Posterior cingulate gyrus (tissue), 11 donors: ENCODE results near the gene RTF2.
A peak's percentile ranks its signal among the peaks of the same experiment; 100 is the strongest.

Experiments used
- DNase-seq, 10 donors: peaks; one replicate each; pipeline versions ENCODE4 v3.0.0 to v3.0.0-alpha.2; 2020 to 2021; ENCODE audit warnings: mixed read lengths in 3 of 10
- intact Hi-C: fragments of 100-400 bp; cut with DNase I; formaldehyde crosslinking; loops from one replicate; pipeline ENCODE4 v1.15.1; 2023

RTF2 gene

GRCh38 chr20:56468316-56469076 is at the start of gene RTF2:
TSS of gene RTF2 (plus strand) at chr20:56468627. CDS start at chr20:56468698, 71 bp downstream.
- intact Hi-C loops, result loop anchor here (2.0 to 5.0 kb wide), 2 partner anchors 76 to 884 kb away; partner anchors contain the start of genes AURKA, CSTF1 and RAE1
- peak; percentile 89 to 99 (median 94) for DNase-seq

- no peak for DNase-seq
- intact Hi-C loops, result no loop called here
Observed at GRCh38 chr20:56420028-56420427, 48.4 kb upstream of the RTF2 start.

- intact Hi-C loops, result no loop called here
- peak in 1 of 10 donors; percentile 49 for DNase-seq
Observed at GRCh38 chr20:56420940-56421688, 47.3 kb upstream of the RTF2 start.

GRCh38 chr20:56422076-56422823 is 46.2 kb upstream of the RTF2 start:
- no peak for DNase-seq
- intact Hi-C loops, result no loop called here

DNA sequence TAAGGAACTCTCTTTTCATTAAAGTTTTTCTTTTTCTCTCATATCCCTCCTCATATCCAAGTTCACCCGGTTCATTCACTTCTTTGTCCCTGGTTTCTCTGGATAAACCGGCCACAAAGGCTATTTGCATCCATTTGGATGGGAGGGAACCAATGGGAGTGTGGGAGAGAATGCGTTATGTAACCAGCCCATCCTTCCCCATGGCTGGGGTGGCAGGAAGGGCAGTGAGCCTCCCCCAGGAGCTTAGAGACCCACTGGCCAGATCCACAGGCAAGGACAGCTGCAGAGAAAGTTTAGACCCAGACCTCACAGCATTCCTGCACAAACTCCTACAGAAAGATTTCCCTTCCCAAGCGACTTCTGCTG is 45.6 kb upstream of the RTF2 start:
- intact Hi-C loops, result no loop called here
- no peak for DNase-seq

DNA sequence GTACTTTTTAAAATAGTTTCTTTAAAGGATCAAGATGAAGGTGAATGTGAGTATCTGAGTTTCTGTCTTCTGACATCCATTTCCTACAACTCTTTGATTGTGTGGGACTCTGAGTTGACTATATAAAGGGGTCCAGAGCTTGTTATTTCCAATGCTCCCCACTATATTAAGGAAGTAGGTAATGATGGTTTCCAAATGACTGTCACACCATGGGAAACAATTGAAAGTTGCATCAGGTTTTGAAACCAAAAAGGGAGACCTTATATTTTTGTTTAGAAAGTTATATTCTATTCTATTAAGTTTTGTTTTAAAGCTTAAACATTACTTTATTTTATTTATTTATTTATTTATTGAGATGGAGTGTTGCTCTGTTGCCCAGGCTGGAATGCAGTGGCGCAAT is 45.2 kb upstream of the RTF2 start:
- DNase-seq, result no peak
- intact Hi-C loops, result no loop called here

DNA sequence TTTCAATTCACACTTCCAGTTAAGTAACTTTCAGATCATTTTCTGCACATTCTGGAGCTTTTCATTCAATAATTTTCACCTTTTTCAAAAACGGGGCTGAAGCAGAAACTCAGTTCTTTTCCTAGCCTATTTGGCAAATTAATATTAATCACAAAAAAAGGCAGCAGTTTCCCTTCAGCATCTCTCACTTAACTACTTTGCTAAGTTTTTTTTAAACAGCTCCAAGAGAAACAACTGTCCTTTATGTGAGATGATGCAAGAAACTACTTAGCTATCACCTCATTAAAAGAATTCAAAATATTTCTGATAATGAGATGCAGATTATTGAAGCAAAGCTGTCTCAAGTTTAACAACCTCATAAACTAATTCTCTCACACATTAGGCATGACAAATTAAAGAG is 44.5 kb upstream of the RTF2 start:
- no peak for DNase-seq
- intact Hi-C loops, result no loop called here

DNA sequence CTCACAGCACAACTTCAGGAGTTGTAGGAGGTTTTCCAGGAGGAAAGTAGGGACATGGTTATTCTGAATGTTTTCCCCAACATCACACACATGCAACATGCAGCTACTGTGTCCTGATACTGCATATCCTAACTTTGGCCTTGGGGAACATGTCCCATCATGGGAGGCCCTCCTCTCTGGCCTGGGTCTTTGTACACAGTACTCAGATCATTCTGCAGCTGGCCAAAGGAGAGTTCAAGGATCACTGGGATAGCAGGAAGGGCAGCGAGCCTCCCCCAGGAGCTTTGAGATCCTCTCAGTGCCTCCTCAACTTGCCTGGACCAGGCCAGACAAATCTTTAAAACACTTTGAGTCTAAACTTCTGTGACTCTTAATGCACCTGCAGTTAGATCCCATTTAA is 43.5 kb upstream of the RTF2 start:
- intact Hi-C loops, result no loop called here
- DNase-seq, result no peak

DNA sequence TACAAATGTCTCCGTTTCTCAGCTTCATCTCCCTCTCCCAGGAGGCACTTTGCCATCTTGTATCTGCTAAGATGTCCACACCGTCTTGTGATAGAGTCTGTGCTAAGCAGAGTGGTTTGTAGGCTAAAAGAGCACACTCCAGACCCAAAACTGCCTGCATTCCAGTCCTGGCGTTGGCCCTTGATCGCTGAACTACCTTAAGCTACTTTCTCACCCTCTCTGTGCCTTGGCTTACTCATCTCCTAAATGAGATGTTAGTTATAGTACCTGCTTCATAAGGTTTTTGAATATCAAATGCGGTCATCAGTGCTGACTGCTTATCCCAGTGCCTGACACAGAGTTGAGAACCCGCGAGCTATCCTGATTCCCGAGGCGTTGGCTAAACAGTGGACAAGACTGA is 42.4 kb upstream of the RTF2 start:
- intact Hi-C loops, result no loop called here
- no peak for DNase-seq

GRCh38 chr20:56426926-56427325 is 41.5 kb upstream of the RTF2 start:
- intact Hi-C loops, result no loop called here
- DNase-seq, result no peak

- intact Hi-C loops, result no loop called here
- no peak for DNase-seq
Observed at GRCh38 chr20:56427797-56428196, 40.6 kb upstream of the RTF2 start.

GRCh38 chr20:56428410-56428809 is 40.0 kb upstream of the RTF2 start:
- no peak for DNase-seq
- intact Hi-C loops, result no loop called here

DNA sequence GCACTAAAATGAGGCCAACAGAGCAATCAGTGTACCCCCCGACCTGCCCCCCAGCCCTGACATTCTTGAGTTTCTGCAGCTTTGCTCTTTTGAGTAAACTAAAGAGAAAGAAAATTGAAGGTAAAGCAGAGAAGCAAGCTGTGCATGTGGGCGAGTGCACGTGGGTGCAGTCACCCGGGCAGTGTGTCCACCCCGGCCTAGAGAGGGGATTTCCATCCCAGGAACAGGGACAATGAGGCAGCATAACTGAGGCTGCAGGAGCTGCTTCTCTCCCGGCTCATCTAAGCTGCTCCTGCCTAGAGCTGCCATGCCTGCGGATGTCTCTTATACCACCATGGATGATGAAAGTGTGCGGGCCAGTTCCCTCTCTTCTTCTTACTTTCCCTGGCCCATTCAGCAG is 39.5 kb upstream of the RTF2 start:
- intact Hi-C loops, result no loop called here
- DNase-seq, result no peak

GRCh38 chr20:56429502-56429901 is 38.9 kb upstream of the RTF2 start:
- intact Hi-C loops, result no loop called here

GRCh38 chr20:56429941-56430340 is 38.5 kb upstream of the RTF2 start:
- no peak for DNase-seq
- intact Hi-C loops, result no loop called here

More at GRCh38 chr20:56429502-56429901, 38.9 kb upstream of the RTF2 start:
- DNase-seq, result no peak

- intact Hi-C loops, result no loop called here
- DNase-seq, result no peak
Observed at GRCh38 chr20:56430461-56430860, 38.0 kb upstream of the RTF2 start.

- intact Hi-C loops, result no loop called here
- DNase-seq, result no peak
Observed at GRCh38 chr20:56430957-56431356, 37.5 kb upstream of the RTF2 start.

- no peak for DNase-seq
- intact Hi-C loops, result no loop called here
Observed at GRCh38 chr20:56431471-56431870, 37.0 kb upstream of the RTF2 start.

DNA sequence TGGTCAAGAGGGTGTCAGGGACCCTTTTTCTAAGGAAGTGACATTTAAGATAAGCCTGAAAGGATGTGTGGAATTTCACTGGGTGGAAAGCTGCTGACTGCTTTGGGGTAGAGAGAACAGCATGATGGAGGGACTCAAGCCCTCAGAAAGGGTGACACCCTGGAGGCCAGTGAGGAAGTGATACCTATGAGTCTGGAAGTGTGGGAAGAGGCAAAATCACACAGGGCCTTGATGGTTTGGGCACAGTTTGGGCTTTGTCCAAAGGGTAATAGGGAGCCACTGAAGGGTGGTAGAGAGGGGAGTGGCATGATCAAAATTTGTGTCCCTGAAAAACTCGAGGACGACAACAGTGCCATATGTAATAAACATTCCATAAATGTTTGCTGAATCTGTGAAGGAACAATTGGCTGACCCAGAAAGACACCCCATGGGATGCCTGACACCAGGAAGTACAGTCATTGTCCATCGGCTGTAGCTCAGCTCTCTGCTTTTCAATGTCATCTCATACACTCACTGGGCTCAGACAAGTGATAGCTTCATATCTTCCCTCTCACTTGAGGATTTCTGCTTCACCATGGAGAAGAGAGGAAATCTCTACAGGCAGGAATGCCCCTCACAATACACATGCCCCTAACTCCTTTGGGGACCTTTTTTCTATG is 35.1 kb upstream of the RTF2 start:
- no peak for DNase-seq
- intact Hi-C loops, result no loop called here

DNA sequence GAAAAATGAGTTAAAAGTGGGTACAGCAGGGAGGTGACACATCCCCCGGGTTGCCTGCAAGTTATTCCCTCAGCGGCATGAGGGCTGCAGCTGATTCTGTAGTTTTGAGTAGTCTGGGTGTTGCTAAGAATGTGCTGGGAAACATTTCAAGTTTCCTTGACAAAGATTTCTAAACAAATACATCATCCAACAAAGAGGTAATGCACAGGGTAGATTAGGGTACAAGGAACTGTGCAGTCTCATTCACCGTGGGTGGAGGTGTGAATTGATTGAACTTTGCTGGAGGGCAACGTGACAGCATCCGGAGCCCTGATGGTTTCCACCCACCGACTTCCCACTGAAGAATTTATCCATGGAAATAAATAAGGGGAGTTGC is 34.6 kb upstream of the RTF2 start:
- DNase-seq, result no peak
- intact Hi-C loops, result no loop called here
